Inflammatory macrophage treated with lipopolysaccharide for 4 hours (primary cell): ENCODE results near the gene WDR91.

Experiments used
- DNase-seq: peaks from one replicate; pipeline ENCODE4 v3.0.0-alpha.2; 2020

Gene WDR91

DNA sequence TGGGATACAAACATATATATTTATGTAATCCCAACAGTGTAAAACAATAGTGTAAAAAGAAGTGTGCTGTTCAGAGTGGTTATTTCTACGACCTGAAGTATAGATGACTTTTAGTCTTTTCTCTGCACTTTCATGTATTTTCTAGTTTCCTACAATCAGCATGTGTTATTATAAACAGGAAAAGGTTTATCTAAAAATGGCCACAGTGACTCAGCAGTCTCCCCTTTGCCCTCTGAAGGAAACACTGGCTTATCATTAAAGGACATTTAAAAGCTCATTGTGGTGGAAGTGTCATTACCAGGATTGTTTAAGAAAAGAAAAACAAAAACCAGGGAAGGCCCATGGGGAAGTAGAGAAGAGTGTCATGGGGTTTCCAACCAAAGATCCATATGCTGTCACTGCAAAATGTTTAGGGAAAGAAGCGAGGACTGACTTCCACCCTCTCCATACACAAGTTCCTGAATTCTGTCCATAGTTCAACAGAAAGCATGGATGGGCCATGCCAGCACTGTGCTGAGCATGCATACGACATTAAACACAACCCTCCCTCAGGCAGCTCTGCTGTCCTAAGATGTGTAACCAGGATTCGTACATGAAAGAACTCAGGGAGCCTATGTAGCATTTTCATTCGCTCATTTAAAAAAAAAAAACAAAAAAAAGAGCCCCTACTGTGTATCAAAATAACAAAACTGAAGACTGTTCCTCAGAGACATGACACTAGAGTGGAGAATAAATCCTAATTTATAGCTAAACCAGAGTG, 51.0 kb downstream of the WDR91 start:
- DNase-seq = peak; percentile 69

DNA sequence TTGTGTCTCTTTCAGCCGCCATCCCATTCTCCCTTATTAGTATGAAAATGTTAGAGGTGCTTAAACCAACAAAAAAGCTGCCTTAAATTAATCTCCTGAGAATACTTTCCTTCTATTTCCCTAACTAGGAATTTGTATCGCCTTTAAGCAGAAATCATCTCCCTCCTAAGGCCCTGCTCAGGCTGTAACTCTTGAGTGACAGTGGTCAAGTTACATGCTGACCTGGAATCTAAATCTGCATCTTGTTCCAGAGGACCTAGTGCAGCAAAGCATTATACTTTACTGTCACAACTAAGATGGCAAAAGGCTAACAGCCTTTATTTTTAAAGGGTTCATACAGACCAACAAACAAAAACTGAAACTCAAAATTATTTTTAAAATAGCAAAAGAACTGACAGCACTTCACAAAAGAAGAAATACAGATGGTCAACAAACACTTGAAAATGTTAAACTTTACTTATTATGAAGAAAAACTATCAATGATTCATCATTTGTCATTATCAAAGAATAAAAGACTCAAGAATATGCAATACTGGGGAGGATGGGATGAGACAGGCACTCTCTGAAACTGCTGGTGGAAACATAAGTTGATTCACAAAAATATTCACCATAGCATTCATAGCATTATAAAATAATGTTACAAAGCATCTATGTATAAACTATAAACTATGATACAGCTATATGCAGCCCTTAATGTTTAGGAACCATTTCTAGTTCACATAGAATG, 51.8 kb downstream of the WDR91 start:
- DNase-seq = peak; percentile 32

DNA sequence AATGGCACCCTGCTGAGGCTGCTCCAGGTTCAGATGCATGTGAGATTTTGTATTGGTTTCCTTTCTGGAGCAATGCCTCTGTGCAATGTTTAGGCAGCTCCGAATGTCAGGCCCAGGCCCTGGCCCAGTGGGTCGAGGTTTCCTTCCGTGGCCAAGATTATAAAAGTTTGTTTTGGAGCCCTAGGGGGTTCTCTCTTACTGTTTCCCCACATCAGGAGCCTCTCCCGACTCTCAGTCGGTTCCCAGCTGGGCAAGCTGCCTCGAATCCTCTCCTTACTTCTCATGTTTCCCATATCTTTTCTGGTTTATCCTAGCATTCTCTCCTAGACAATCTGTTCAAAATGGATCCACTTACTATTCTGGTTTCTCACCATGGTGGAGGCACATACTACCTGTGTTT, 52.5 kb downstream of the WDR91 start:
- DNase-seq = no peak

DNA sequence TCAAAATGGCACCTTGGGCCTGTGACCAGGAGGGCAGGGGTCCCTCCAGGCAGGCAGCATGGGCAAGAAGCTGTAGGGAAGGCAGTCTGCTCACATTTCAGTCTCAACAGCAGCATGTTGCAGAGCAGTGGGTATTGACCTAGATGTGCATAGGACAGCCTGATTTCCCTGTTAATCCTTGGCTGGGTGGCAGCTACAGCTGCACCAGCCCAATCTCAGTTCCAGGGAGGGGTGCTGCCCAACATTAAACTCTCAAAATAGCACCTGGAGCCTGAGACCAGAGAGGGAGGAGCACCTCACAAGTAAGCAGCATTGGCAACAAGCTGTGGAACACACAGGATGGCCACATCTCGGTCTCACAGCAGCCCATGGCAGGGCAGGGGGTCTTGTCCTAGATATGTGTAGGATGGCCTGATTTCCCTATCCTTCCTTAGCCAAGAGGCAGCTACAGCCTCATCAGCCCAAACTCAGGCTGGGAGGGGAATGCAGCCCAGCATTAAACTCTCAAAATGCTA, 53.1 kb downstream of the WDR91 start:
- DNase-seq = no peak

DNA sequence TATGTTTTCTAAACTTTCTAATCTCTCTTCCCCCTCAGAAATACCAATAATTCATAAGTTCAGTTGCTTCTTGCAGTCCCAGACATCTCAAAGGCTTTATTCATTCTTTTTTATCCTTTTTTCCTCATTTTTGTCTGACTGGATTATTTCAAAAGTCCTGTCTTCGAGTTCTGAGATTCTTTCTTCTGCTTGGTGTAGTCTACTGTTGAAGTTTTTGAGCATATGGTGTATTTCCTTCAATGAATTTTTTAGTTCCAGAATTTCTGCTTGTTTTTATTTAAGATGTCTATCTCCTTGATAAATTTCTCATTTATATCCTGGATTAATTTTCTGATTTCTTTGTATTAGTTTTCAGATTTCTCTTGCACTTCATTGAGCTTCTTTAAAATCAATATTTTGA, 55.0 kb downstream of the WDR91 start:
- no peak for DNase-seq

DNA sequence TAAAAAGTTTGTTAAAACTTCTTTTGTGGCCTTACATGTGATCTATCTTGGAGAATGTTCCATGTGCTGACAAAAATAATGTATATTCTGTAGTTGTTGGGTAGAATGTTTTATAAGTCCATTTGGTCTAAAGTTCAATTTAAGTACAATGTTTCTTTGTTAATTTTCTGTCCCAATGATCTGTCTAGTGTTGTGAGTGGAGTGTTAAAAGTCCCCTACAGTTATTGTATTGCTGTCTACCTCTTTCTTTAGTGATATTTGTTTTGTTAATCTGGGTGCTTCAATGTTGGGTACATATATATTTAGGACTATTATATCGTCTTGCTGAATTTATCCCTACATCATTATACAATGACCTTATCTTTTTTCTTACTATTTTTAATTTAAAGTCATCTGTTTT, 56.6 kb downstream of the WDR91 start:
- DNase-seq = no peak

DNA sequence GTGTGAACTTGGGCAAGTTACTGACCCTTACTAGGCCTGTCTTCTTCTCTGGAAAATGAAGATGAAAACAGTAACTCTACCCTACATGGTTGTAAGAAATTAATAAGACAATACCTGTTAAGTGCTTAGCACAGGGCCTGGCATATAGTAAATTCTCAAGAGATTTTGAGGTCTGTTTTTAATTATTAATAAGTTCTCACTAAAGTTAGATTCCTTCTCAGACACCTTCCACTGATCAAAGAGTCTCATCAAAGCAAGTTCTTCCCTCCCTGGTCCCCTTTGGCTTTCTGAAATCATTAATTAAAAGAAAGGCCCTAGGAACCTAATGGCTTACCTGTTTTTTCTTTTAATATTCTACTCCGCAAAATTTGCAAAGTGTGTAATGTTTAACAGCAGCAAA, 58.9 kb downstream of the WDR91 start:
- DNase-seq = no peak

DNA sequence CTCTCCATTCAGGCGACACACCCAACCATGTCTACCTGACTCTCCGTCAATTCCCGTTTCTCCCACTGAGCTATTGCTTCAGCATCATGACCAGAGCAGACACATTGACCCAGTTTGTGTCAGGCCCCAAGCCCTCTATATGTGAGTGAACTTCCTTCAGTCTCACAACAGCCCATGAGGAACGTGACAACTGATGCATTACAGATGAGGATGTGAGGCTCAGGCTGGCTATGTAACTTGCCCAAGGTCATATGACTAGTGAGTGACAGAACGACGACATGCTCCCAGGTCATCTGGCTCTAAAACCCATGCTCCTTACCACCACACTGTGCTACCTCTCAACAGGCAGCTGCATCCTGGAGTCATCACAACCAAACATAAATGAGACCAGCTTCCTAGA, 59.8 kb downstream of the WDR91 start:
- DNase-seq = peak; percentile 95

DNA sequence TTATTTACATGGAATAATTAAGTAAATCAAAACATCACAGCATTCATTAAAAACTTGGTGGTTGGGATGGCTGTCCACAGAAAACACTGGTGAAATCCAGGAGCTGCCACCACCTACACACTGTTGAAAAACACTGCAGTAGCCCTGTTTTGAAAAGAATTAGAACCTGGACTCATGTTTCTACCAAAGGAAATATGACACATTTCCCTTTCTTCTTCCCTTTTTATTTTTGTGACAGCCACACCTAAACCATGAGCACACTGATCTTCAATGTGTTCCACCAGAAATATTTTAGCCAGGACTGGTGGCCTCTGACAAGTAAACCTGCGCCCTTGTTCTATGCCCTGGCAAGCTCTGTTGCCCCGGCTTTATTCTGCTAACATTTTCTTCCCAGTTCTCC, 60.2 kb downstream of the WDR91 start:
- peak; percentile 78 for DNase-seq

DNA sequence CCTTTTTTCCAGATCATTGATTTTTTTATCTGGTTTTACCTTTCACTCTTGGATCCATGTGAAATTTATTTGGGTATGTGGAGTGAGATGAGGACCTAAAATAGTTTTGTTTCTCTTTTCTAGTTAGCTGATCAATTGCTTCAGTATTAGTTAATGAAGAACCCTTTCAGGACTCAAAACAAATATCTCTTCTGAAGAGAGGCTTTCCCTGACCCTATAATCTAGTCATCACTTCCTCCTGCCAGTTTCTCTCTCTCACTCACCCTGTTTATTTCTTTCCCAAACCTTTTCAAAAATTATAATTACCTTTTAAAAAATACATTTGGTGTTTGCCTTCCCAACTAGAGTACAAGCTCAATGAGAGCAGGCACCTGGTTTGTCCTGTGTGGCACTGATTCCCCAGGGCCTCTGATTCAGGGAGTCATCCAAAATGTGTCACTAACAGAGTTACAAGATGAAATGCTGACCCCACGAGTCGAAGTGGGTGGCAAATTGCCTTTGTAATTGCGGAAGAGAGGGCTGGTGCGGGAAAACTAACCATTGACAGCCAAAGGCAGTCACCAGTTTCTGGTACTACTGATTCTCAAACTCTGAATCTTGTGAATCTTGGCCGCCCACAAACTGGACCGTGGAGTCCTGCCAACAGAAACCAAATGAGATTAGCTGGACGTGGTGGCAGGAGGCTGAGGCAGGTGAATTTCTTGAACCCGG, 61.1 kb downstream of the WDR91 start:
- DNase-seq = peak; percentile 87

DNA sequence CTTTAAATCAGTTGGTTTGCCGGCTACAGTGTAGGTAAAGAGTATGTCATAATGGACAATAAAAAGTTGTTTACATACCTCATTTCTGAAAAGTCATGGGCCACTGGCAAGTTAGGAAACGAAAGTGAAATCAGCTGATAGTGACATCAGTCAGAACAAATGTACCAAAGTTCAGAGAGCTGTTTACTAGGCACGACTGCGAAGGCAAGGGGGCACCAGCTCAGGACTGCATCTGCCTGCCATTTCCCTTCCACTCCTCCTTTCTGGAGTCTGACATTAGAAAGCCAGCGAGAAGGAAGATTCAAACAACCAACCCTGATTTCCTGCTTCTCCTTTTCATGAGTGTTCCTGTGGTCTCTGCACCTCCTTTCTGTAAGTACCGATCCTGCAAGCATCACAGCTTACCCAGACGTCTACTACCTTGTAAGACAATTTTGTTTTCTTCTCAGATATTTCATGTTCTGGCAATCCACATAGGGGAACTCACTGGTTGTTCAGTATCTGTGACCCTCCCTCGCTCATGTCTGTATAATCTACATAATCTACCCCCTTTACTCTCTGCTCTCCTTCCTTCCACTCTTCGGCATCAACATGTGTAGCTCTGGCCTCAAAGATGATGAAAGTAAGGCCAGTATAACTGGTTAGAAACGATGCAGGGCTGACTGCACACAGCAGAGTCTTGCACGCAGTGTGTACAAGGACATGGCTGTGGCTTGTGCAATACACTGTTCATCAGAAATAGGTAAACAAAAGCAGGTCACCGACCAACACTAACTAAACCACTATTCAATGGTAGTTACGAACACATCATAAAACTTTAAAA, 63.2 kb downstream of the WDR91 start, which contains the start of gene TMEM140:
Gene TMEM140, plus strand, starts transcription at position 174 of the 823 bp plus-strand sequence. CDS start 16,370 bp downstream, outside the sequence.
- DNase-seq = peak; percentile 96

DNA sequence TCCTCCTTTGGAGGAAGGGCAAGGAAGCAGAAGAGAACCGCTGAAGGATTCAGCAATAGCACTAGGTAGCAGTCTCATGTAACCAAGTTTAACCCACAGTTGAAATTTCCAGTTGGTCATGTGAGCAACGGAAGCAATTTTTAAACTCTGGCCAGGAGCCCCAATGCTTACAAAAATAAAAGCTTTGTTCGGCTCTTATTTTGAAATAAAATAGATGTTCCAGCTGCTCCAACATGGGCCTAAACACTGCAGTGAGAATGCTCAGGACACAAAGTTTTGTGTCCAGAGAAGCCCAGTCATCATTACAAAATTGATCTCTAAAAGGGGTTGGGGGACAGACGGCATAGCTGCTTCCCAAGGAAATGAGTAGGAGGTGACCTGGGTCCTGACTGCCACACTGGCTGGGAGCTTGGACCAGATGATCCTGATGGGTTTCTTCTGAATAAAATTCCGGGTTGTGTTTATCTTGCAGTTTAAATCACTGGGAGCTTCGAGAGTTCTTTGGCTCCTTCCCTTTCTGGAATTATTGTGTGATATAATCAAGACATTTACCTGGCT, 63.9 kb downstream of the WDR91 start:
- peak; percentile 71 for DNase-seq

DNA sequence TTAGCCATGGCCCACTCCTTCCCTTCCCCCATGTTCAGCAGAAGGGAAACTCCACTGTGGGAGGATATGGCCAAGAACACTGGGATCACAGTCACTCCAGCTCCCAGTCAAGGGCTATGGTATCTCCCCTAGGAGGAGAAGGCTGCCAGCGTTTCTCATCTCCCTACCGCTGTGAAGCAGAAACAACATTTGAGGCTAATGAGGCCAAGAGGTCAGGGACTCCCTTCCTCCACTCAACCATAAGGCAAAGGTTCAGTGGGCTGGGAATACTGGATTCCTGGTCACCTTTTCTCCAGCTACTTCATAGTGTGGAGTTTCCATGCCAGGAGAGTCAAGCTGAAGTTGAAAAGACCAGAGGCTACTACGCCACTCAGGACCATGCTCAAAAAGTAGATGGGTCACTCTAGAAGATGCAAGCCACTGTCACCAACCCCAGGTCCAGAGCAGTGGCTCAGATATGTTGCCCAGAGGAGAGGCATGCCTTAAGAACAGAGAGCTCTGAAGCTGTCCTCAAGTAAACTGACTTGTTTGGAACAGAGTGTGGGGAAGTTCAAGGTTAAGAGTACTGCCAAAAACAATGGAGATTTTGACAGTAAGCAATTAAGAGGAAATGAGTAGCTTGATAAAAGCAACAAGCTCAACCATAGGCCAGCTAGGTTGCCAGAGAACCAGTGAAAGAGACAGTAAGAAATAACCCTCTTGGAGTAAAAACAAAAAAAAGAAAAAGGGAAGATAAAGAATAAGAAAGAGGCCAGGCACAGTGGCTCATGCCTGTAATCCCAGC, 67.2 kb downstream of the WDR91 start:
- DNase-seq = no peak
